Measurements from ENCODE around the gene SNX25.

Gene SNX25

DNA sequence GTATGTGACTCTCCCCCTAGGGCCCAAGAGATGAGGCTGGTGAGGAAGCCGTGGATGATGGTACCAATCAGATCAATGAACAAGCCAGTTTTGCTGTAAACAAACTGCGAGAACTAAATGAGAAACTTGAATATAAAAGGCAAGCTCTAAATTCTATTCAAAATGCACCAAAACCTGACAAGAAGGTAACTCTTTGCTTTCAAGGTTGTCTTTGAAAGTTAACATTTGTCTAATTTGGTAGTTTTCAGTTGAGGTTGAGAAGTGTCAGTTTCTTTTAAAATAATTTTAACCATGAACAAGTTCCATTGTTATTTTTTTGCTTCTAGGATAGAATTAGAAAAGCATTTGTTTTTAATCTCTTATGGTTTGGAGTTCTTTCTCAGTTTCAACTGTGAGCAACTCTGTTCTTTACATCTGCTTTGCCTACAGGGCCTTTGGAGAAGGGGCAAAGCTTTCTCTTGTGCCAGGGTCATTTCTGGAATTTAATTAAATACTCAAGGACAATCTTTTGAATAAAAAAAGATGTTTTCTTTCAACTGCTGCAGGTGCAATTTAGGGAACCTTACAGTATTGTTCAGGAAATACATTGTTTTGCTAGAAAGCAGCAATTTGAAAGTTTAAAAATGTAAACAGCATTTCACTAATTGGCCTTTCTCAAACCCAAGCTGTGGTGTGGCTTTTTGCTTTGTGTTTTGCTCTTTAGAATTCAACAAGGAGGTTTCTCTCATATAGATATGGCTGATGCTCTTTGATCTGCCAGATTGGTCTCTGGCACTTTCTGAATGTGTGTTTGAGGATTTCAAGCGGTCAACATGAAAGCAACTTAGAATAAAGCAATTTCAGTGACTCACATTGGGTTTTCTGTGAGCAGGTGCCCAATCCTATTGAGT lies 123.4 kb downstream of the SNX25 start:
- DNase-seq (ENCODE audit: low spot score): no peak
- in situ Hi-C loops (cut with MboI; ENCODE audit: low pct_unique_long_range_greater_than_20kb, low sequenced_read_pairs, unreplicated experiment): no loop called here
- TF ChIP-seq, protein P1, sequence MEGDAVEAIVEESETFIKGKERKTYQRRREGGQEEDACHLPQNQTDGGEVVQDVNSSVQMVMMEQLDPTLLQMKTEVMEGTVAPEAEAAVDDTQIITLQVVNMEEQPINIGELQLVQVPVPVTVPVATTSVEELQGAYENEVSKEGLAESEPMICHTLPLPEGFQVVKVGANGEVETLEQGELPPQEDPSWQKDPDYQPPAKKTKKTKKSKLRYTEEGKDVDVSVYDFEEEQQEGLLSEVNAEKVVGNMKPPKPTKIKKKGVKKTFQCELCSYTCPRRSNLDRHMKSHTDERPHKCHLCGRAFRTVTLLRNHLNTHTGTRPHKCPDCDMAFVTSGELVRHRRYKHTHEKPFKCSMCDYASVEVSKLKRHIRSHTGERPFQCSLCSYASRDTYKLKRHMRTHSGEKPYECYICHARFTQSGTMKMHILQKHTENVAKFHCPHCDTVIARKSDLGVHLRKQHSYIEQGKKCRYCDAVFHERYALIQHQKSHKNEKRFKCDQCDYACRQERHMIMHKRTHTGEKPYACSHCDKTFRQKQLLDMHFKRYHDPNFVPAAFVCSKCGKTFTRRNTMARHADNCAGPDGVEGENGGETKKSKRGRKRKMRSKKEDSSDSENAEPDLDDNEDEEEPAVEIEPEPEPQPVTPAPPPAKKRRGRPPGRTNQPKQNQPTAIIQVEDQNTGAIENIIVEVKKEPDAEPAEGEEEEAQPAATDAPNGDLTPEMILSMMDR (IDR thresholded peaks at IDR 0.05; ENCODE audit: extremely low read depth, insufficient read depth, missing control alignments): no peak

DNA sequence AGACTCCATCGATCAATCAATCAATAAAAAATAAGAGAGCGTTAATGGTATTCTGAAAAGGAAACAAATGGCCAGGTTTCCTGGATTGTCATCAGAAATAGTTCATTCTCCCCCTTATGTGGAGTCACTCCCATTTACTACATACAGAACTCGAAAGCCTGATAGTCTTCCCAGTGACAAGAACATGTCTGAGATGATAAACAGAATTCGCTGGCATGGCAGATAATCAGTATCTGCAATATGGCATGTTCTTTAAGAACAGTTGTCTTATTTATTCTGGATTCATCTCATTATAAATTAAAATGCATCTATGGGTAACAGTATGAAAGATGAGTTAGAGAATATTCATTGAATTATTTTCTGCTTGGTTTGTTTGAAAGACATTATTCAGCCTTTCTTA lies 124.9 kb downstream of the SNX25 start:
- DNase-seq (ENCODE audit: low spot score): no peak
- TF ChIP-seq, protein P1 (IDR thresholded peaks at IDR 0.05; ENCODE audit: extremely low read depth, insufficient read depth, missing control alignments): no peak
- in situ Hi-C loops (cut with MboI; ENCODE audit: low pct_unique_long_range_greater_than_20kb, low sequenced_read_pairs, unreplicated experiment): no loop called here

DNA sequence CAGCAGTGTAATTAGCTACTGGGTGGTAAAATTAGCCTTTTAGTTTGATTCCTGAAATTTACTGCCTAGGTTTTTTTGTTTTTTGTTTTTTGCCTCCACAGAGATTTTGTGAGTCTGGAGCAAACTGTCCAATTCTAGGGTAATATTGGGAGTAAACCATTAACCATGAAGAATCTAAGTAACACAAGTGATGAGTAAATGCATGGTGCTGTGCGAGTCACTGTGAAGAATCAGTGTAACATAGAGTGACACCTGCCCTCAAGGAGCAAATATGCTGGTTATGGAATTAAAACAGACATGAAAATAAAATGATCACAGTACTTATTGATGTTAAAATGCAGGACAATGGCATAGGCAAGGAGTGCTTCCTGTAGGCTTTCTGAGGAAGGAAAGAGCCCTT lies 126.2 kb downstream of the SNX25 start:
- TF ChIP-seq, protein P1 (IDR thresholded peaks at IDR 0.05; ENCODE audit: extremely low read depth, insufficient read depth, missing control alignments): no peak
- in situ Hi-C loops (cut with MboI; ENCODE audit: low pct_unique_long_range_greater_than_20kb, low sequenced_read_pairs, unreplicated experiment): no loop called here
- no peak for DNase-seq (ENCODE audit: low spot score)

DNA sequence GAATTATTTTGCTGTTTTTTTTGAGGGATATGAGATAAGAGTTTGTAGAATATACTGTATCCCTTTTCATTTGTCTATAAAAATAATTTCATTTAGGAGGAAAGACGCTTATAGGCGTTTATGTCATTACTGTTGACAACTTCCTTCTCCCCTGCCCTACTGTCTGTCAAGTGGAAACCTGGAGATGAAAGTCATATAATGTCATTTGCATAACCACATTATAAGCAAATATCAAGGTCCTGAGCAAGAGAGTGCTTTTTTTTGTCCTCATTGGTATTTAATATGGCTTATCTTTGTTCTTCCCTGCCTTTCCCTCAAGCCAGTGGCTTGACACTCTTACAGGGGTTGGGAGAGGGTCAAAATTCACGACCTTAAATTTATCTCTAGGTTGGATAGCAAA lies 130.5 kb downstream of the SNX25 start:
- DNase-seq (ENCODE audit: low spot score): no peak
- TF ChIP-seq, protein P1 (IDR thresholded peaks at IDR 0.05; ENCODE audit: extremely low read depth, insufficient read depth, missing control alignments): no peak
- in situ Hi-C loops (cut with MboI; ENCODE audit: low pct_unique_long_range_greater_than_20kb, low sequenced_read_pairs, unreplicated experiment): no loop called here

DNA sequence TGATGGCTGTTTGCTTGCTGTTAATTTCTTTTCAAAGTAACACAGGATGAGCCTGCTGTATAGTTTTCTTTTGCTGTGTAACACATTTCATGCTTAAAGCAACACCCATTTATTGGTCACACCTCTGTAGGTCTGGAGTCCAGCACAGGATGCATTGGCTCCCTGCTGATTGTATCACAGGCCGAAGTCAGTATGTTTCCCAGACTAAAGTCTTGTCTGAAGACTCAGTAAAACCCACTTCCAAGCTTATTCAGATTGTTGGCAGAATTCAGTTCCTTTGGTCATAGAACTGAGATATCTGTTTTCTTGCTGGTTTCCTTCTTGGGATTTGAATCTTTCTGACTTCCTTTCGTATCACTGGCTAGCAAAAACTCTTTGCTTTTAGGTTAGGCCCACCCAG lies 132.0 kb downstream of the SNX25 start:
- TF ChIP-seq, protein P1 (IDR thresholded peaks at IDR 0.05; ENCODE audit: extremely low read depth, insufficient read depth, missing control alignments): no peak
- in situ Hi-C loops (cut with MboI; ENCODE audit: low pct_unique_long_range_greater_than_20kb, low sequenced_read_pairs, unreplicated experiment): no loop called here
- no peak for DNase-seq (ENCODE audit: low spot score)

DNA sequence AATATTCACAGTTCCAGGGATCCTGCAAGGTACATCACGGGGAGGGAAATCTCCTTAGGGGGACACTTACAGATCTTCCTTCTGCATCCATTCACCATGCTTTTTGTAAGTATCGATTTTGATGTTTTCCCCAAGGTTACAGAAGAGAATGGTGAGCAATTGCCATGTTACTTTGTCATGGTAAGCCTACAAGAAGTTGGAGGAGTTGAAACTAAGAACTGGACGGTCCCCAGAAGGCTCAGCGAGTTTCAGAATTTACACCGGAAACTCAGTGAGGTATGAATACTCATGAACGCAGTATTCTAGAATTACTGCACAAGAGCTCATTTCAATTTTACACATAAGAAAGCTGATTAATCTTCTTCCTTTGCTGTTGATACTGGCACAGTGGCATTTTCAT lies 132.4 kb downstream of the SNX25 start:
- TF ChIP-seq, protein P1 (IDR thresholded peaks at IDR 0.05; ENCODE audit: extremely low read depth, insufficient read depth, missing control alignments): no peak
- peak; percentile 43 for DNase-seq (ENCODE audit: low spot score)
- in situ Hi-C loops (cut with MboI; ENCODE audit: low pct_unique_long_range_greater_than_20kb, low sequenced_read_pairs, unreplicated experiment): no loop called here
